ENCODE data around the gene PAK5. TPM values are rescaled to one million over a fixed set of nuclear protein-coding genes. Genes with fewer than 3 reads are reported as not detected.
A peak's percentile ranks its signal among the peaks of the same experiment; 100 is the strongest.

The PAK5 gene
- total RNA-seq, 1 experiment from 2014 or later = not detected

DNA sequence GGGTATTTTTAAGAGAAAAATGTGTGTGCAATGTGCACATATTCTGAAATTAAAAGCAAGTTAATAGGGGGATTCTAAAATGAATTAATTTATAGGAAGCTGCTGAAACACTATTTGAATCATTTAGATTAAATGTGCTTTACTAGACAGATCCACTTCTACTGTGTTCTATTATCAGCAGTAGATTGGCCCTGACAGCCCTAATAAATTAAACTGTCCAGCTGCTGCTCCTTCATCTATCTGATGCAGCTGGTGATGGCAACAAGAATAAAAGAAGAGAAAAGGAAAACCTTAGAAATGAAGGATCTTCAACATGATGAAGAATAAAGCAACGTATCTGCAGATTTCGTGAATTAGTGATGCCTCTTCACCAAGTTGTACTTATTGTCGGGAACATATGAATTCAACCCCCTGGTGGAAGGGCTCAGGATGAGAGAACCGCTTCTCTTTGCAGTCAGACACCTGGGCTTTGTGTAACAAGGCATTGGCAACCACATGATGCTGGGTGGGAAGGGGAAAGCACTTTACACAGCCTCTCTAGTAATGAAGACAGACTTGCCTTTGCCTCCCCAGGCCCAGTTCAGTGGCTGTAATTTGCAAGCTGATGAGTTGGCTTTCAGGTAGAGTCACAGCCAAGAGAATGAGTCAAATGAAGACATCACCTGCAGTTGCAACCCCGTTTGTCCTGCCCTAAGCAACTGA lies 230.1 kb downstream of the PAK5 start:
- POLR2A ChIA-PET (ENCODE audit: unreplicated experiment) = no interaction called here

DNA sequence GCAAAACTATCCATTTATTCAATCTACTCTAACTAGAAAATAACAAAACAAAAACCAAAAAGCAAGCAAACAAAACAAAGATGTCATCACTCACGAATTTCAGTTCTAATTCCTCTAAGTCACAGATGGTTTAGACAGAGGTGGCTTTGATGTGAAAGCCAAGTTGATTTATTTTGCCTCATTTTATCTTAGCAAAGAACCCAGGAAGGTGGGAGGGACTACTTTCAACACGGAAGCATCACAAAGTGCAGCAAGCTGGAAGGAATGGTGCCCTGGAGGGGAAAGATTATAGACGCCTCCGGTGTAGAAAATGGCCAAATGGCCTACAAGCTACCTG lies 236.1 kb downstream of the PAK5 start:
- Histone ChIP-seq H3K9me3 (ENCODE audit: insufficient read depth, low read depth) (no peaks in the 10 kb centered on the region; the same call in 1 of the 2 replicates), H3K4me2 (no peak overlapping the region), H3K9me2 (ENCODE audit: insufficient read depth) (no peaks in the 10 kb centered on the region), H3F3A (ENCODE audit: insufficient read depth, low read depth) (no peaks in the 10 kb centered on the region), H2AFZ (peak overlapping the region; percentile 29; the same call in 1 of the 2 replicates), H3K79me2 (ENCODE audit: low read depth) (no peaks in the 10 kb centered on the region), H3K27ac (no peak overlapping the region), H4K20me1 (ENCODE audit: insufficient read depth) (no peaks in the 10 kb centered on the region), H3K4me3 (no peak overlapping the region), H3K36me3 (ENCODE audit: low read depth) (no peaks in the 10 kb centered on the region), H3K27me3 (ENCODE audit: insufficient read depth, low read depth) (no peaks in the 10 kb centered on the region), H3K4me1 (replicated peaks; ENCODE audit: insufficient read depth) (no peaks in the 10 kb centered on the region)
- CTCF ChIA-PET = interaction anchor here (0.8 kb wide), 1 partner anchor 194 kb away, joined by 3 read pairs; no protein-coding TSS in a partner anchor
- intact Hi-C loops (cut with micrococcal nuclease; ENCODE audit: unreplicated experiment) = no loop called here
- POLR2A ChIA-PET (ENCODE audit: unreplicated experiment) = no interaction called here
- no peak for DNase-seq
- TF ChIP-seq, protein P1, sequence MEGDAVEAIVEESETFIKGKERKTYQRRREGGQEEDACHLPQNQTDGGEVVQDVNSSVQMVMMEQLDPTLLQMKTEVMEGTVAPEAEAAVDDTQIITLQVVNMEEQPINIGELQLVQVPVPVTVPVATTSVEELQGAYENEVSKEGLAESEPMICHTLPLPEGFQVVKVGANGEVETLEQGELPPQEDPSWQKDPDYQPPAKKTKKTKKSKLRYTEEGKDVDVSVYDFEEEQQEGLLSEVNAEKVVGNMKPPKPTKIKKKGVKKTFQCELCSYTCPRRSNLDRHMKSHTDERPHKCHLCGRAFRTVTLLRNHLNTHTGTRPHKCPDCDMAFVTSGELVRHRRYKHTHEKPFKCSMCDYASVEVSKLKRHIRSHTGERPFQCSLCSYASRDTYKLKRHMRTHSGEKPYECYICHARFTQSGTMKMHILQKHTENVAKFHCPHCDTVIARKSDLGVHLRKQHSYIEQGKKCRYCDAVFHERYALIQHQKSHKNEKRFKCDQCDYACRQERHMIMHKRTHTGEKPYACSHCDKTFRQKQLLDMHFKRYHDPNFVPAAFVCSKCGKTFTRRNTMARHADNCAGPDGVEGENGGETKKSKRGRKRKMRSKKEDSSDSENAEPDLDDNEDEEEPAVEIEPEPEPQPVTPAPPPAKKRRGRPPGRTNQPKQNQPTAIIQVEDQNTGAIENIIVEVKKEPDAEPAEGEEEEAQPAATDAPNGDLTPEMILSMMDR (conservative IDR thresholded peaks at IDR 0.05) = no peak
- TF ChIP-seq EZH2 (IDR thresholded peaks at IDR 0.05; ENCODE audit: low read depth) = no peak
- no TSS peak for BruUV-seq (replicated peaks)

More for the DNA sequence above, 230.1 kb downstream of the PAK5 start:
- Histone ChIP-seq H3K36me3 (ENCODE audit: low read depth) (no peaks in the 10 kb centered on the region), H4K20me1 (ENCODE audit: insufficient read depth) (no peaks in the 10 kb centered on the region), H3F3A (ENCODE audit: insufficient read depth, low read depth) (no peaks in the 10 kb centered on the region), H3K9me3 (ENCODE audit: insufficient read depth, low read depth) (no peaks in the 10 kb centered on the region), H3K4me3 (no peak overlapping the region), H3K4me2 (no peak overlapping the region), H3K27me3 (ENCODE audit: insufficient read depth, low read depth) (no peaks in the 10 kb centered on the region), H3K27ac (no peak overlapping the region), H3K9me2 (ENCODE audit: insufficient read depth) (no peaks in the 10 kb centered on the region), H2AFZ (no peak overlapping the region), H3K79me2 (ENCODE audit: low read depth) (no peaks in the 10 kb centered on the region), H3K4me1 (replicated peaks; ENCODE audit: insufficient read depth) (no peaks in the 10 kb centered on the region)
- CTCF ChIA-PET = interaction anchor here (0.6 kb wide), 1 partner anchor 772 kb away, joined by 3 read pairs; no protein-coding TSS in a partner anchor
- no peak for TF ChIP-seq EZH2 (IDR thresholded peaks at IDR 0.05; ENCODE audit: low read depth)
- TF ChIP-seq, protein P1 (conservative IDR thresholded peaks at IDR 0.05) = no peak
- no TSS peak for BruUV-seq (replicated peaks)
- no peak for DNase-seq
- intact Hi-C loops (cut with micrococcal nuclease; ENCODE audit: unreplicated experiment) = no loop called here

- Histone ChIP-seq H3K4me3 (no peak overlapping the region), H3K79me2 (ENCODE audit: low read depth) (no peaks in the 10 kb centered on the region), H3K27me3 (ENCODE audit: insufficient read depth, low read depth) (no peaks in the 10 kb centered on the region), H2AFZ (no peak overlapping the region), H3K9me2 (ENCODE audit: insufficient read depth) (no peaks in the 10 kb centered on the region), H4K20me1 (ENCODE audit: insufficient read depth) (no peaks in the 10 kb centered on the region), H3K27ac (no peak overlapping the region), H3K4me1 (replicated peaks; ENCODE audit: insufficient read depth) (no peaks in the 10 kb centered on the region), H3K9me3 (ENCODE audit: insufficient read depth, low read depth) (no peaks in the 10 kb centered on the region; the same call in 1 of the 2 replicates), H3F3A (ENCODE audit: insufficient read depth, low read depth) (no peaks in the 10 kb centered on the region), H3K36me3 (ENCODE audit: low read depth) (no peaks in the 10 kb centered on the region), H3K4me2 (no peak overlapping the region)
- DNase-seq = no peak
- ChIA-PET CTCF (no interaction called here), POLR2A (ENCODE audit: unreplicated experiment) (no interaction called here)
- TF ChIP-seq, protein P1 (conservative IDR thresholded peaks at IDR 0.05) = no peak
- no peak for TF ChIP-seq EZH2 (IDR thresholded peaks at IDR 0.05; ENCODE audit: low read depth)
- intact Hi-C loops (cut with micrococcal nuclease; ENCODE audit: unreplicated experiment) = no loop called here
- no TSS peak for BruUV-seq (replicated peaks)
These were observed 238.3 kb downstream of the PAK5 start for GRCh38 chr20:9600562-9600961.

Data from PC-9 (cell line).